Tibial nerve (tissue), 3 donors: ENCODE measurements around the gene SH3RF3.

Experiments used
- CTCF ChIP-seq, 5 experiments: fragments of 200-600 bp in 3 of 5; fragments of 450-650 bp in 2 of 5; sonication (generic) in 3 of 5; IDR thresholded peaks; one replicate each; pipeline ENCODE4 v1.5.1; 2016 to 2019; ENCODE audit warnings: antibody characterized with exemption in 5 of 5, mild to moderate bottlenecking in 3 of 5, moderate library complexity in 2 of 5
- POLR2A ChIP-seq, 2 donors: fragments of 450-650 bp; IDR thresholded peaks; one replicate each; pipeline ENCODE4 v1.6.1; 2017; ENCODE audit warnings: antibody characterized with exemption in 2 of 2, mild to moderate bottlenecking in 2 of 2, moderate library complexity in 2 of 2

- TF ChIP-seq CTCF (IDR thresholded peaks at IDR 0.05) (no peak), POLR2A (IDR thresholded peaks at IDR 0.05) (no peak)
These were observed 258.9 kb downstream of the SH3RF3 start for GRCh38 chr2:109387778-109388469.
